K562 (cell line): ENCODE measurements around the gene AGRN. TPM values are rescaled to one million over a fixed set of nuclear protein-coding genes. Genes with fewer than 3 reads are reported as not detected.

Experiments used
- polyA plus RNA-seq, 8 experiments: library from polyadenylated mRNA; depleted of rRNA in 4 of 8; stranded (reverse) in 5 of 8; unstranded in 3 of 8; fragments of >200 nt; fragmentation: Nextera tagmentation in 2 of 8; fragmentation: Illumina TruSeq in 1 of 8; extraction: Ambion mirVana in 2 of 8; extraction: Trizol in 1 of 8; gene quantifications; 2 replicates each; pipeline versions ENCODE4 v1.2.1 to v1.2.3, GENCODE V29; 2011 to 2014; ENCODE audit warnings: inconsistent platforms in 1 of 8, missing spikeins in 1 of 8
- small RNA-seq: library from RNA; depleted of rRNA; stranded (forward); fragments of <200 nt; gene quantifications from one replicate; pipeline ENCODE3, GENCODE V24; 2014
- total RNA-seq, 7 experiments: library from RNA; depleted of rRNA in 6 of 7; stranded (reverse); fragments of >200 nt in 6 of 7; fragmentation: Illumina TruSeq in 2 of 7; extraction: Trizol in 2 of 7; gene quantifications; 2 replicates each; pipeline versions ENCODE4 v1.2.1 to v1.2.3, GENCODE V29; 2011 to 2021; ENCODE audit warnings: low replicate concordance in 1 of 7

Gene AGRN
- total and polyA plus RNA-seq, 9 of the 15 experiments (the other 6 are each of a cell fraction or from before 2014, with no cell fraction given) = 0.04 to 111 (median 18.1) TPM

Small RNAs within 50 kb of the gene (small RNA-seq; reads per million reads assigned to genes)
- gene AL645608.3 = not detected

Other genes with a start within 250 kb of the AGRN start
Only the 7 nearest of the 15 such genes appear.
- gene NOC2L, start 60.9 kb upstream of the AGRN start, total RNA-seq (2014; rRNA removed) = 363 and 418 TPM in 2 replicates
- 111 and 128 TPM in 2 replicates for gene NOC2L, start 60.9 kb upstream of the AGRN start, total RNA-seq (2014; rRNA removed; fragmentation: Illumina TruSeq; extraction: Trizol)
- 214 and 216 TPM in 2 replicates for gene NOC2L, start 60.9 kb upstream of the AGRN start, total RNA-seq (2015; rRNA removed; fragmentation: Illumina TruSeq; extraction: Trizol)
- gene NOC2L, start 60.9 kb upstream of the AGRN start, total RNA-seq (2021) = 407 and 410 TPM in 2 replicates
- 86.6 and 118 TPM in 2 replicates for gene NOC2L, start 60.9 kb upstream of the AGRN start, polyA plus RNA-seq (2011; rRNA removed)
- gene NOC2L, start 60.9 kb upstream of the AGRN start, polyA plus RNA-seq (2014; fragmentation: Illumina TruSeq; extraction: Trizol) = 200 and 279 TPM in 2 replicates
- gene NOC2L, start 60.9 kb upstream of the AGRN start, polyA plus RNA-seq (2014; fragmentation: Nextera tagmentation; extraction: Ambion mirVana) = 1 to 10 TPM; 4.0 to 9.7 TPM
- 260 and 299 TPM in 2 replicates for gene NOC2L, start 60.9 kb upstream of the AGRN start, polyA plus RNA-seq (2014; rRNA removed)
- gene KLHL17, start 59.5 kb upstream of the AGRN start, total RNA-seq (2014; rRNA removed) = 30.7 and 30.8 TPM in 2 replicates
- gene KLHL17, start 59.5 kb upstream of the AGRN start, total RNA-seq (2014; rRNA removed; fragmentation: Illumina TruSeq; extraction: Trizol) = 1.5 and 2.9 TPM in 2 replicates
- gene KLHL17, start 59.5 kb upstream of the AGRN start, total RNA-seq (2015; rRNA removed; fragmentation: Illumina TruSeq; extraction: Trizol) = 13.0 and 16.3 TPM in 2 replicates
- 58.1 and 71.4 TPM in 2 replicates for gene KLHL17, start 59.5 kb upstream of the AGRN start, total RNA-seq (2021)
- gene KLHL17, start 59.5 kb upstream of the AGRN start, polyA plus RNA-seq (2011; rRNA removed) = 18.6 and 49.7 TPM in 2 replicates
- 7.2 and 22.1 TPM in 2 replicates for gene KLHL17, start 59.5 kb upstream of the AGRN start, polyA plus RNA-seq (2014; fragmentation: Illumina TruSeq; extraction: Trizol)
- gene KLHL17, start 59.5 kb upstream of the AGRN start, polyA plus RNA-seq (2014; fragmentation: Nextera tagmentation; extraction: Ambion mirVana) = under 1 TPM; 0.14 to 0.55 TPM
- 67.3 and 84.8 TPM in 2 replicates for gene KLHL17, start 59.5 kb upstream of the AGRN start, polyA plus RNA-seq (2014; rRNA removed)
- gene PLEKHN1, start 53.6 kb upstream of the AGRN start, total RNA-seq (2014; rRNA removed) = 0.09 and 0.69 TPM in 2 replicates
- gene PLEKHN1, start 53.6 kb upstream of the AGRN start, total RNA-seq (2014; rRNA removed; fragmentation: Illumina TruSeq; extraction: Trizol) = 0.07 TPM in 1 of 2 replicates, not detected in the other
- gene PLEKHN1, start 53.6 kb upstream of the AGRN start, total RNA-seq (2015; rRNA removed; fragmentation: Illumina TruSeq; extraction: Trizol) = 0.11 and 0.18 TPM in 2 replicates
- 1.2 and 1.5 TPM in 2 replicates for gene PLEKHN1, start 53.6 kb upstream of the AGRN start, total RNA-seq (2021)
- 0.13 and 0.34 TPM in 2 replicates for gene PLEKHN1, start 53.6 kb upstream of the AGRN start, polyA plus RNA-seq (2011; rRNA removed)
- 0.13 and 0.69 TPM in 2 replicates for gene PLEKHN1, start 53.6 kb upstream of the AGRN start, polyA plus RNA-seq (2014; fragmentation: Illumina TruSeq; extraction: Trizol)
- not detected for gene PLEKHN1, start 53.6 kb upstream of the AGRN start, polyA plus RNA-seq (2014; fragmentation: Nextera tagmentation; extraction: Ambion mirVana)
- gene PLEKHN1, start 53.6 kb upstream of the AGRN start, polyA plus RNA-seq (2014; rRNA removed) = 0.52 and 0.80 TPM in 2 replicates
- not detected in 2 replicates for gene PERM1, start 38.0 kb upstream of the AGRN start, total RNA-seq (2014; rRNA removed)
- gene PERM1, start 38.0 kb upstream of the AGRN start, total RNA-seq (2014; rRNA removed; fragmentation: Illumina TruSeq; extraction: Trizol) = not detected in 2 replicates
- not detected in 2 replicates for gene PERM1, start 38.0 kb upstream of the AGRN start, total RNA-seq (2015; rRNA removed; fragmentation: Illumina TruSeq; extraction: Trizol)
- not detected in 2 replicates for gene PERM1, start 38.0 kb upstream of the AGRN start, total RNA-seq (2021)
- 0.04 TPM in 1 of 2 replicates, not detected in the other for gene PERM1, start 38.0 kb upstream of the AGRN start, polyA plus RNA-seq (2011; rRNA removed)
- gene PERM1, start 38.0 kb upstream of the AGRN start, polyA plus RNA-seq (2014; fragmentation: Illumina TruSeq; extraction: Trizol) = not detected in 2 replicates
- not detected for gene PERM1, start 38.0 kb upstream of the AGRN start, polyA plus RNA-seq (2014; fragmentation: Nextera tagmentation; extraction: Ambion mirVana)
- not detected in 2 replicates for gene PERM1, start 38.0 kb upstream of the AGRN start, polyA plus RNA-seq (2014; rRNA removed)
- 41.4 and 49.2 TPM in 2 replicates for gene HES4, start 20.0 kb upstream of the AGRN start, total RNA-seq (2014; rRNA removed)
- gene HES4, start 20.0 kb upstream of the AGRN start, total RNA-seq (2014; rRNA removed; fragmentation: Illumina TruSeq; extraction: Trizol) = 0.25 TPM in 1 of 2 replicates, not detected in the other
- 1.9 TPM in 2 replicates for gene HES4, start 20.0 kb upstream of the AGRN start, total RNA-seq (2015; rRNA removed; fragmentation: Illumina TruSeq; extraction: Trizol)
- gene HES4, start 20.0 kb upstream of the AGRN start, total RNA-seq (2021) = 40.5 and 44.3 TPM in 2 replicates
- 5.3 and 10.4 TPM in 2 replicates for gene HES4, start 20.0 kb upstream of the AGRN start, polyA plus RNA-seq (2011; rRNA removed)
- 0.21 and 0.61 TPM in 2 replicates for gene HES4, start 20.0 kb upstream of the AGRN start, polyA plus RNA-seq (2014; fragmentation: Illumina TruSeq; extraction: Trizol)
- gene HES4, start 20.0 kb upstream of the AGRN start, polyA plus RNA-seq (2014; fragmentation: Nextera tagmentation; extraction: Ambion mirVana) = not detected
- 33.7 and 43.7 TPM in 2 replicates for gene HES4, start 20.0 kb upstream of the AGRN start, polyA plus RNA-seq (2014; rRNA removed)
- 58.3 and 70.7 TPM in 2 replicates for gene ISG15, start 6.6 kb upstream of the AGRN start, total RNA-seq (2014; rRNA removed)
- gene ISG15, start 6.6 kb upstream of the AGRN start, total RNA-seq (2014; rRNA removed; fragmentation: Illumina TruSeq; extraction: Trizol) = 0.40 and 0.54 TPM in 2 replicates
- gene ISG15, start 6.6 kb upstream of the AGRN start, total RNA-seq (2015; rRNA removed; fragmentation: Illumina TruSeq; extraction: Trizol) = 10.8 and 11.6 TPM in 2 replicates
- 31.1 and 32.5 TPM in 2 replicates for gene ISG15, start 6.6 kb upstream of the AGRN start, total RNA-seq (2021)
- gene ISG15, start 6.6 kb upstream of the AGRN start, polyA plus RNA-seq (2011; rRNA removed) = 14.5 and 15.7 TPM in 2 replicates
- gene ISG15, start 6.6 kb upstream of the AGRN start, polyA plus RNA-seq (2014; fragmentation: Illumina TruSeq; extraction: Trizol) = 2.6 and 12.8 TPM in 2 replicates
- gene ISG15, start 6.6 kb upstream of the AGRN start, polyA plus RNA-seq (2014; fragmentation: Nextera tagmentation; extraction: Ambion mirVana) = 10 to 100 TPM in 1 of 2 experiments, 1 to 10 TPM in 1; 7.2 to 12.2 TPM
- 50.8 and 56.1 TPM in 2 replicates for gene ISG15, start 6.6 kb upstream of the AGRN start, polyA plus RNA-seq (2014; rRNA removed)
- gene RNF223, start 54.2 kb downstream of the AGRN start, total RNA-seq (2014; rRNA removed) = 0.32 TPM in 1 of 2 replicates, not detected in the other
- gene RNF223, start 54.2 kb downstream of the AGRN start, total RNA-seq (2014; rRNA removed; fragmentation: Illumina TruSeq; extraction: Trizol) = not detected in 2 replicates
- not detected in 2 replicates for gene RNF223, start 54.2 kb downstream of the AGRN start, total RNA-seq (2015; rRNA removed; fragmentation: Illumina TruSeq; extraction: Trizol)
- gene RNF223, start 54.2 kb downstream of the AGRN start, total RNA-seq (2021) = not detected in 2 replicates
- 0.04 TPM in 2 replicates for gene RNF223, start 54.2 kb downstream of the AGRN start, polyA plus RNA-seq (2011; rRNA removed)
- not detected in 2 replicates for gene RNF223, start 54.2 kb downstream of the AGRN start, polyA plus RNA-seq (2014; fragmentation: Illumina TruSeq; extraction: Trizol)
- not detected for gene RNF223, start 54.2 kb downstream of the AGRN start, polyA plus RNA-seq (2014; fragmentation: Nextera tagmentation; extraction: Ambion mirVana)
- not detected in 2 replicates for gene RNF223, start 54.2 kb downstream of the AGRN start, polyA plus RNA-seq (2014; rRNA removed)